H1 (cell line): ENCODE measurements around the gene CYP2S1. TPM values are rescaled to one million over a fixed set of nuclear protein-coding genes. Genes with fewer than 3 reads are reported as not detected.

Experiments used
- ATF2 ChIP-seq: IDR thresholded peaks from 2 replicates; pipeline ENCODE4 v1.6.1; 2012; ENCODE audit warnings: low read length, inconsistent platforms
- CHD2 ChIP-seq: IDR thresholded peaks from 2 replicates; pipeline ENCODE4 v1.6.1; 2012; ENCODE audit warnings: low read length, improper control_type of control experiment
- EGR1 ChIP-seq: IDR thresholded peaks from 2 replicates; pipeline ENCODE4 v1.6.1; 2011; ENCODE audit warnings: low read depth, low read length, borderline replicate concordance
- GABPA ChIP-seq: IDR thresholded peaks from 2 replicates; pipeline ENCODE4 v1.6.1; 2011; ENCODE audit warnings: mild to moderate bottlenecking, low read length, moderate library complexity, borderline replicate concordance; ENCODE audit not compliant: insufficient read depth
- HDAC2 ChIP-seq, 2 experiments: fragments of 300-600 bp in 1 of 2; sonication (generic) in 1 of 2; IDR thresholded peaks; 2 replicates each; pipeline ENCODE4 v1.6.1; 2011 to 2012; ENCODE audit warnings: low read depth in 2 of 2, low read length in 2 of 2, mild to moderate bottlenecking in 2 of 2, moderate library complexity in 2 of 2, borderline replicate concordance in 1 of 2, inconsistent platforms in 1 of 2
- JUN ChIP-seq: IDR thresholded peaks from 2 replicates; pipeline ENCODE4 v1.6.1; 2011; ENCODE audit warnings: low read depth, mild to moderate bottlenecking, improper control_type of control experiment, low read length
- MAFK ChIP-seq: IDR thresholded peaks from 2 replicates; pipeline ENCODE4 v1.6.1; 2012; ENCODE audit warnings: low read depth, mild to moderate bottlenecking, improper control_type of control experiment, low read length
- PHF8 ChIP-seq: fragments of 200-600 bp; sonication (generic); conservative IDR thresholded peaks from 2 replicates; pipeline ENCODE4 v1.7.1; 2012; ENCODE audit warnings: low read depth, mild to moderate bottlenecking, inconsistent platforms, low read length, moderate library complexity
- RFX5 ChIP-seq: IDR thresholded peaks from 2 replicates; pipeline ENCODE4 v1.6.1; 2011; ENCODE audit warnings: low read depth, low read length, improper control_type of control experiment, borderline replicate concordance
- RNF2 ChIP-seq: fragments of 200-900, 300-1000 bp; sonication (generic); IDR thresholded peaks from 2 replicates; pipeline ENCODE4 v1.7.1; 2016; ENCODE audit warnings: borderline replicate concordance, low read depth, mild to moderate bottlenecking, antibody characterized with exemption, low read length; ENCODE audit not compliant: poor library complexity, severe bottlenecking; ENCODE audit errors: missing control alignments
- SP1 ChIP-seq: IDR thresholded peaks from 2 replicates; pipeline ENCODE4 v1.6.1; 2011; ENCODE audit warnings: low read depth, low read length
- TAF1 ChIP-seq: IDR thresholded peaks from 2 replicates; pipeline ENCODE4 v1.6.1; 2011; ENCODE audit warnings: mild to moderate bottlenecking, low read depth, low read length
- polyA plus RNA-seq, 7 experiments: library from polyadenylated mRNA; depleted of rRNA in 3 of 7; stranded (reverse) in 5 of 7; unstranded in 2 of 7; fragments of >200 nt in 5 of 7; fragments of 200-250 nt in 2 of 7; gene quantifications; 1 replicate in 5 of 7; 2 replicates in 1 of 7; 4 replicates in 1 of 7; pipeline versions ENCODE4 v1.2.1 to v1.2.3, GENCODE V29; 2011 to 2013; ENCODE audit warnings: missing spikeins in 2 of 7, mixed read lengths in 2 of 7
- total RNA-seq: library from RNA; stranded (reverse); fragmentation: NEBNext Ultra II Directional; extraction: Animal tissue kit (Norgen Biotek cat#: 25700); gene quantifications from 2 replicates; pipeline ENCODE4 v1.2.1, GENCODE V29; 2021

Gene CYP2S1
- total and polyA plus RNA-seq, 2 of the 8 experiments (the other 6 are each of a cell fraction or from before 2014, with no cell fraction given), result 97.9 to 245 TPM

- TF ChIP-seq ATF2, result no peak
- no peak for TF ChIP-seq MAFK
- TF ChIP-seq RNF2, result no peak
- TF ChIP-seq EGR1, result no peak
- no peak for TF ChIP-seq RFX5
- TF ChIP-seq CHD2, result no peak
- no peak for TF ChIP-seq PHF8
- no peak for TF ChIP-seq GABPA
- TF ChIP-seq HDAC2 (IDR thresholded peaks at IDR 0.05; ENCODE audit: borderline replicate concordance in 1 of 2, low read depth in 2 of 2, low read length in 2 of 2), result no peak
- TF ChIP-seq TAF1, result no peak
- no peak for TF ChIP-seq JUN
- no peak for TF ChIP-seq SP1
- TF ChIP-seq, all 59 proteins: peak for 0
Observed at GRCh38 chr19:41166944-41167804, 25.8 kb upstream of the CYP2S1 start (continued).
